Mesendoderm (in vitro differentiated cells): Measurements from ENCODE around the gene NUPR1.

ENCODE experiments used
- DNase-seq: peaks from one replicate; pipeline ENCODE4 v3.0.0; 2013
- H2AK5ac ChIP-seq: 2 replicates; pipeline ENCODE4 v1.6.1; 2013; ENCODE audit warnings: low read length, inconsistent platforms
- H2BK120ac ChIP-seq: 2 replicates; pipeline ENCODE4 v1.6.1; 2013; ENCODE audit warnings: low read depth, mild to moderate bottlenecking, low read length, moderate library complexity, mixed read lengths
- H2BK15ac ChIP-seq: replicated peaks from 2 replicates; pipeline ENCODE4 v1.6.1; 2013; ENCODE audit warnings: low read depth, mild to moderate bottlenecking, moderate library complexity
- H2BK5ac ChIP-seq: 2 replicates; pipeline ENCODE4 v1.6.1; 2013; ENCODE audit warnings: low read length, inconsistent platforms
- H3K18ac ChIP-seq: 2 replicates; pipeline ENCODE4 v1.6.1; 2013; ENCODE audit warnings: mild to moderate bottlenecking, low read length, mixed read lengths
- H3K23ac ChIP-seq: one replicate; pipeline ENCODE4 v1.6.1; 2013; ENCODE audit warnings: low read length
- H3K27ac ChIP-seq: 2 replicates; pipeline ENCODE4 v1.5.1; 2013; ENCODE audit warnings: low read depth, mild to moderate bottlenecking, inconsistent platforms, low read length, moderate library complexity
- H3K27me3 ChIP-seq: 2 replicates; pipeline ENCODE4 v1.6.1; 2013; ENCODE audit warnings: low read length, control low read depth, mild to moderate bottlenecking, inconsistent platforms; ENCODE audit not compliant: insufficient read depth, poor library complexity
- H3K36me3 ChIP-seq: 2 replicates; pipeline ENCODE4 v1.6.1; 2013; ENCODE audit warnings: low read length, inconsistent platforms; ENCODE audit not compliant: control insufficient read depth, insufficient read depth
- H3K4ac ChIP-seq: one replicate; pipeline ENCODE4 v1.6.1; 2013; ENCODE audit warnings: low read depth, mild to moderate bottlenecking, low read length, moderate library complexity
- H3K4me1 ChIP-seq: 2 replicates; pipeline ENCODE4 v1.6.1; 2013; ENCODE audit warnings: low read depth, low read length, inconsistent platforms; ENCODE audit not compliant: control insufficient read depth
- H3K4me2 ChIP-seq: 2 replicates; pipeline ENCODE4 v1.6.1; 2013; ENCODE audit warnings: low read length
- H3K4me3 ChIP-seq: 2 replicates; pipeline ENCODE4 v1.5.1; 2013; ENCODE audit warnings: mild to moderate bottlenecking, low read length
- H3K56ac ChIP-seq: one replicate; pipeline ENCODE4 v1.6.1; 2013; ENCODE audit warnings: low read length
- H3K79me1 ChIP-seq: 2 replicates; pipeline ENCODE4 v1.6.1; 2013; ENCODE audit warnings: low read length, inconsistent platforms
- H3K79me2 ChIP-seq: 2 replicates; pipeline ENCODE4 v1.6.1; 2013; ENCODE audit warnings: mild to moderate bottlenecking, low read length; ENCODE audit not compliant: control insufficient read depth, insufficient read depth
- H3K9ac ChIP-seq: 2 replicates; pipeline ENCODE4 v1.6.1; 2013; ENCODE audit warnings: low read length, inconsistent platforms
- H4K5ac ChIP-seq: one replicate; pipeline ENCODE4 v1.6.1; 2013; ENCODE audit warnings: low read length
- H4K8ac ChIP-seq: one replicate; pipeline ENCODE4 v1.6.1; 2013; ENCODE audit warnings: low read depth, mild to moderate bottlenecking, control low read depth, low read length, moderate library complexity
- WGBS: extraction: QIAGEN DNeasy Blood & Tissue Kit; methylation state at CpG from one replicate; pipeline ENCODE4 v1.1.7; 2013; ENCODE audit warnings: low lambda C conversion rate, missing lambda C conversion rate; ENCODE audit not compliant: insufficient coverage; ENCODE audit errors: extremely low coverage; 5-methylcytosine and 5-hydroxymethylcytosine counted together

Gene NUPR1

GRCh38 chr16:28520672-28521071, 18.1 kb downstream of the NUPR1 start:
- no peak overlapping the region for H2BK120ac ChIP-seq
- no peak overlapping the region for H3K56ac ChIP-seq
- H3K4me2 ChIP-seq = no peak overlapping the region
- no CpG with 5 or more reads among the region's 7 CpGs for WGBS
- H3K27ac ChIP-seq = no peak overlapping the region
- no peak overlapping the region for H3K4ac ChIP-seq
- H3K27me3 ChIP-seq = no peaks in the 10 kb centered on the region
- H4K8ac ChIP-seq = no peak overlapping the region
- H4K5ac ChIP-seq = no peak overlapping the region
- no peak overlapping the region for H3K18ac ChIP-seq
- H2BK5ac ChIP-seq = no peak overlapping the region
- no peaks in the 10 kb centered on the region for H3K79me2 ChIP-seq
- no peaks in the 10 kb centered on the region for H3K36me3 ChIP-seq
- H3K4me1 ChIP-seq = no peaks in the 10 kb centered on the region
- no peaks in the 10 kb centered on the region for H3K79me1 ChIP-seq
- no peak overlapping the region for H3K4me3 ChIP-seq
- no peak overlapping the region for H2AK5ac ChIP-seq
- no peak overlapping the region for H3K23ac ChIP-seq
- no peak overlapping the region for H2BK15ac ChIP-seq
- no peak for DNase-seq
- no peak overlapping the region for H3K9ac ChIP-seq

DNA sequence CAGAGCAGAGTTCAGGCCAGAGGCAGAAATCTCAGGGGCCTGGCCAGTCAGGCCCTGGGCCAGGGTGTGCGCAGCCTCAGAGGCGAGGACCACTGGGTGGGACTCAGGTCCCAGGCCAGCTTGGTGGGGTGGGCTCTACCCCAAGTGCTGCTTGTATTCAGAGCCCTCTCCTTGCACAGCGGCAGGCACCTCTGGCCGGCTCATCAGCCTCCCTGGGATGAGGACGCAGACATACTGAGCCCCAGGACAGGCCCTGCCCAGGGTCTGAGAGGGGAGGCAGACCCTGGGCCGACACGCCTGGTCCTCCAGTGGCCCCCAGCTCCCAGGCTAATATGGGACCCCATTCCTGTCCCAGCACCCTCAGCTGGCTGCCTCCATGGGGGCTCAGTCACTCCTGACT, 24.5 kb downstream of the NUPR1 start:
- H3K4me3 ChIP-seq = no peak overlapping the region
- H3K18ac ChIP-seq = no peak overlapping the region
- WGBS = no CpG with 5 or more reads among the region's 7 CpGs

DNA sequence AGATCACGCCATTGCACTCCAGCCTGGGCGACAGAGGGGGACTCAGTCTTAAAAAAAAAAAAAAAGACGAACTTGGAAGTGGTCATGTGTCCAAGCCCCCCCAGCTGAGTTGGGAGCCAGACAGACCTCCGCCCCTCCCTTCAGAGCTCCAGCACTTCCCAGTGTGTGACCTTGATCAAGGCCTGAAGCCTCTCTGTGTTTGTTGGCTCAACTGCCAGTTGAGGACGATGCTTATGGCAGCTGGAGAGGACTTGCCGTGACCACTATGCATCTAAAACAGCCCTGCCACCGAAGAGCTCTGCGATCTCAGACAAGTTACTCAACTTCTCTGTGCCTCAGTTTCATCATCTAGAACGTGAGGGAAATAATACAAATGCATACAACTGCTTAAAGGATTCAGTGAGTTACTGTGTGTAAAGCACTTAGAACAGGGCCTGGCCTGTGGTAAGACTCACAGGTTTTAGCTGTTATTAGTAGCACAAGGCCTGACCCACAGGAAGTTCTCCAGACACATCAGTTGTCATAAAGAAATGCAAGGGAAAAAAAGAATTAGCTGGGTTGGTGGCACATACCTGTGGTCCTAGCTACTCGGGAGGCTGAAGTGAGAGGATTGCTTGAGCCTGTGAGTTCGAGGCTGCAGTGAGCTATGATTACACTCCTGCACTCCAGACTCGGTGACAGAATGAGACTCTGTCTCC, 25.1 kb downstream of the NUPR1 start:
- no CpG with 5 or more reads among the region's 12 CpGs for WGBS
- no peak overlapping the region for H3K4me3 ChIP-seq

More for the DNA sequence above, 24.5 kb downstream of the NUPR1 start:
- Histone ChIP-seq H3K4me2 (no peak overlapping the region), H3K27me3 (no peaks in the 10 kb centered on the region), H4K8ac (no peak overlapping the region), H3K36me3 (no peaks in the 10 kb centered on the region), H3K27ac (no peak overlapping the region), H3K56ac (peak overlapping the region; percentile 49), H2AK5ac (no peak overlapping the region), H3K4me1 (no peaks in the 10 kb centered on the region), H3K9ac (no peak overlapping the region), H4K5ac (no peak overlapping the region), H3K4ac (no peak overlapping the region), H2BK15ac (no peak overlapping the region), H3K23ac (no peak overlapping the region), H2BK120ac (no peak overlapping the region), H2BK5ac (no peak overlapping the region), H3K79me1 (no peaks in the 10 kb centered on the region), H3K79me2 (no peaks in the 10 kb centered on the region)
- DNase-seq = no peak

GRCh38 chr16:28511801-28512789, 26.7 kb downstream of the NUPR1 start:
- H4K5ac ChIP-seq = no peak overlapping the region
- no peak overlapping the region for H3K56ac ChIP-seq
- no peaks in the 10 kb centered on the region for H3K27me3 ChIP-seq
- H3K79me2 ChIP-seq = no peaks in the 10 kb centered on the region
- H3K18ac ChIP-seq = no peak overlapping the region
- whole genome bisulfite sequencing = no CpG with 5 or more reads among the region's 21 CpGs
- no peaks in the 10 kb centered on the region for H3K4me1 ChIP-seq
- no peak overlapping the region for H2BK5ac ChIP-seq
- no peaks in the 10 kb centered on the region for H3K36me3 ChIP-seq
- H3K4ac ChIP-seq = no peak overlapping the region
- H3K27ac ChIP-seq = no peak overlapping the region
- no peak overlapping the region for H4K8ac ChIP-seq
- no peak overlapping the region for H2AK5ac ChIP-seq
- H2BK15ac ChIP-seq = no peak overlapping the region
- DNase-seq = no peak
- no peak overlapping the region for H2BK120ac ChIP-seq
- H3K4me2 ChIP-seq = no peak overlapping the region
- no peaks in the 10 kb centered on the region for H3K79me1 ChIP-seq
- H3K23ac ChIP-seq = no peak overlapping the region
- H3K9ac ChIP-seq = no peak overlapping the region
- no peak overlapping the region for H3K4me3 ChIP-seq

More for the DNA sequence above, 25.1 kb downstream of the NUPR1 start:
- H3K23ac ChIP-seq = no peak overlapping the region
- peak overlapping the region; percentile 49 for H3K56ac ChIP-seq
- H3K27me3 ChIP-seq = no peaks in the 10 kb centered on the region
- H3K4me1 ChIP-seq = no peaks in the 10 kb centered on the region
- no peak overlapping the region for H3K18ac ChIP-seq
- H3K27ac ChIP-seq = no peak overlapping the region
- no peak overlapping the region for H2BK15ac ChIP-seq
- H3K79me2 ChIP-seq = no peaks in the 10 kb centered on the region
- H2BK120ac ChIP-seq = no peak overlapping the region
- H3K36me3 ChIP-seq = no peaks in the 10 kb centered on the region
- no peaks in the 10 kb centered on the region for H3K79me1 ChIP-seq
- H3K4ac ChIP-seq = no peak overlapping the region
- no peak overlapping the region for H2AK5ac ChIP-seq
- no peak overlapping the region for H3K9ac ChIP-seq
- peak; percentile 22 for DNase-seq
- no peak overlapping the region for H3K4me2 ChIP-seq
- no peak overlapping the region for H4K8ac ChIP-seq
- H4K5ac ChIP-seq = no peak overlapping the region
- no peak overlapping the region for H2BK5ac ChIP-seq

GRCh38 chr16:28511031-28511430, 27.7 kb downstream of the NUPR1 start:
- no peak overlapping the region for H4K8ac ChIP-seq
- no CpG with 5 or more reads among the region's 3 CpGs for WGBS

More at GRCh38 chr16:28511031-28511430, 27.7 kb downstream of the NUPR1 start:
- no peak overlapping the region for H2AK5ac ChIP-seq
- no peak overlapping the region for H3K4me2 ChIP-seq
- no peak overlapping the region for H3K4me3 ChIP-seq
- H3K9ac ChIP-seq = no peak overlapping the region
- no peaks in the 10 kb centered on the region for H3K36me3 ChIP-seq
- H3K27ac ChIP-seq = no peak overlapping the region
- H2BK5ac ChIP-seq = no peak overlapping the region
- no peaks in the 10 kb centered on the region for H3K27me3 ChIP-seq
- H3K79me2 ChIP-seq = no peaks in the 10 kb centered on the region
- H3K18ac ChIP-seq = no peak overlapping the region
- H3K79me1 ChIP-seq = no peaks in the 10 kb centered on the region
- no peak overlapping the region for H2BK120ac ChIP-seq
- no peak overlapping the region for H3K56ac ChIP-seq
- DNase-seq = no peak
- H3K23ac ChIP-seq = no peak overlapping the region
- H4K5ac ChIP-seq = no peak overlapping the region
- H3K4me1 ChIP-seq = no peaks in the 10 kb centered on the region
- H2BK15ac ChIP-seq = no peak overlapping the region
- H3K4ac ChIP-seq = no peak overlapping the region
